ENCODE data around the gene PCDHA5. TPM values are rescaled to one million over a fixed set of nuclear protein-coding genes. Genes with fewer than 3 reads are reported as not detected.
A peak's percentile ranks its signal among the peaks of the same experiment; 100 is the strongest.

PCDHA5 gene
- total RNA-seq, 1 experiment from 2014 or later: 0.12 TPM

- CTCF ChIA-PET: interaction anchor here (0.6 to 1.7 kb wide), 21 partner anchors 21 to 390 kb away, joined by 3 to 25 read pairs (median 3); partner anchors contain the start of gene PCDHA6
- H3K27me3 Mint-ChIP-seq (ENCODE audit: insufficient read depth, unreplicated experiment): no peaks in the 10 kb centered on the region
- TF ChIP-seq CTCF (IDR thresholded peaks at IDR 0.05; ENCODE audit: unreplicated experiment): peak; percentile 47
- POLR2A ChIA-PET: interaction anchor here (1.0 to 1.5 kb wide), 2 partner anchors 57 to 172 kb away, joined by 3 to 13 read pairs; partner anchors contain the start of gene PCDHAC1
- no peaks in the 10 kb centered on the region for H3K36me3 Mint-ChIP-seq (ENCODE audit: insufficient read depth, unreplicated experiment)
- intact Hi-C loops (cut with micrococcal nuclease): loop anchor here (1.0 kb wide), 2 partner anchors 57 to 172 kb away; partner anchors contain the start of gene PCDHAC1
- peaks cover 4% of the 10 kb centered on the region for H3K4me1 Mint-ChIP-seq (ENCODE audit: insufficient read depth, unreplicated experiment)
- peak; percentile 14 for DNase-seq (ENCODE audit: unreplicated experiment)
- H3K27ac Mint-ChIP-seq (ENCODE audit: low read depth, unreplicated experiment): no peak within 1 kb of the TSS
- H3K9me3 Mint-ChIP-seq (ENCODE audit: unreplicated experiment): peaks cover 7% of the 10 kb centered on the region
- no peak within 1 kb of the TSS for H3K4me3 Mint-ChIP-seq (ENCODE audit: unreplicated experiment)
- BruUV-seq (replicated peaks): no TSS peak
Measured at GRCh38 chr5:140868721-140869554, 47.5 kb downstream of the PCDHA5 start, which contains the start of gene PCDHA11. TSS of gene PCDHA11 (plus strand) at chr5:140868957. CDS start at chr5:140869104, 147 bp downstream.

GRCh38 chr5:140869555-140869886, 48.1 kb downstream of the PCDHA5 start:
- no peak overlapping the region for H3K4me3 Mint-ChIP-seq (ENCODE audit: unreplicated experiment)
- no peak for TF ChIP-seq CTCF (IDR thresholded peaks at IDR 0.05; ENCODE audit: unreplicated experiment)
- peaks cover 2% of the 10 kb centered on the region for H3K9me3 Mint-ChIP-seq (ENCODE audit: unreplicated experiment)
- no peak for DNase-seq (ENCODE audit: unreplicated experiment)
- intact Hi-C loops (cut with micrococcal nuclease): no loop called here
- BruUV-seq (replicated peaks): no TSS peak
- peaks cover 4% of the 10 kb centered on the region for H3K4me1 Mint-ChIP-seq (ENCODE audit: insufficient read depth, unreplicated experiment)
- CTCF ChIA-PET: interaction anchor here (0.6 to 1.7 kb wide), 19 partner anchors 25 to 390 kb away, joined by 3 to 25 read pairs (median 3); partner anchors contain the start of gene PCDHA6
- H3K27me3 Mint-ChIP-seq (ENCODE audit: insufficient read depth, unreplicated experiment): no peaks in the 10 kb centered on the region
- POLR2A ChIA-PET: interaction anchor here (1.0 to 1.5 kb wide), 2 partner anchors 57 to 171 kb away, joined by 3 to 13 read pairs; partner anchors contain the start of gene PCDHAC1
- H3K27ac Mint-ChIP-seq (ENCODE audit: low read depth, unreplicated experiment): no peak overlapping the region
- no peaks in the 10 kb centered on the region for H3K36me3 Mint-ChIP-seq (ENCODE audit: insufficient read depth, unreplicated experiment)

GRCh38 chr5:140870221-140871201, 49.1 kb downstream of the PCDHA5 start:
- H3K9me3 Mint-ChIP-seq (ENCODE audit: unreplicated experiment): no peaks in the 10 kb centered on the region
- no peak overlapping the region for H3K4me3 Mint-ChIP-seq (ENCODE audit: unreplicated experiment)
- H3K27ac Mint-ChIP-seq (ENCODE audit: low read depth, unreplicated experiment): no peak overlapping the region
- ChIA-PET POLR2A (no interaction called here), CTCF (interaction anchor here (0.8 to 1.7 kb wide), 7 partner anchors 10 to 170 kb away, joined by 3 to 25 read pairs (median 4); partner anchors contain the start of genes PCDHA4 and PCDHA6)
- peaks cover 4% of the 10 kb centered on the region for H3K4me1 Mint-ChIP-seq (ENCODE audit: insufficient read depth, unreplicated experiment)
- DNase-seq (ENCODE audit: unreplicated experiment): no peak
- BruUV-seq (replicated peaks): no TSS peak
- H3K27me3 Mint-ChIP-seq (ENCODE audit: insufficient read depth, unreplicated experiment): no peaks in the 10 kb centered on the region
- peaks cover 5% of the 10 kb centered on the region for H3K36me3 Mint-ChIP-seq (ENCODE audit: insufficient read depth, unreplicated experiment)
- TF ChIP-seq CTCF (IDR thresholded peaks at IDR 0.05; ENCODE audit: unreplicated experiment): no peak
- intact Hi-C loops (cut with micrococcal nuclease): no loop called here

Other genes starting within 250 kb of the PCDHA5 start
- gene CD14, start 188.4 kb upstream of the PCDHA5 start, total RNA-seq (2022): 0.79 and 2.2 TPM in 2 replicates
- 15.7 and 17.2 TPM in 2 replicates for gene TMCO6, start 182.2 kb upstream of the PCDHA5 start, total RNA-seq (2022)
- 63.2 and 82.2 TPM in 2 replicates for gene NDUFA2, start 174.0 kb upstream of the PCDHA5 start, total RNA-seq (2022)
- gene IK, start 173.8 kb upstream of the PCDHA5 start, total RNA-seq (2022): 128 and 160 TPM in 2 replicates
- gene WDR55, start 156.7 kb upstream of the PCDHA5 start, total RNA-seq (2022): 35.0 and 36.4 TPM in 2 replicates
- gene DND1, start 148.0 kb upstream of the PCDHA5 start, total RNA-seq (2022): 4.3 and 5.1 TPM in 2 replicates
- gene HARS1, start 130.2 kb upstream of the PCDHA5 start, total RNA-seq (2022): 126 and 131 TPM in 2 replicates
- gene HARS2, start 130.2 kb upstream of the PCDHA5 start, total RNA-seq (2022): 48.5 and 54.3 TPM in 2 replicates
- gene ZMAT2, start 121.2 kb upstream of the PCDHA5 start, total RNA-seq (2022): 54.9 and 70.4 TPM in 2 replicates
- 0.07 TPM in 1 of 2 replicates, not detected in the other for gene PCDHA1, start 35.5 kb upstream of the PCDHA5 start, total RNA-seq (2022)
- gene PCDHA2, start 26.8 kb upstream of the PCDHA5 start, total RNA-seq (2022): not detected in 2 replicates
- gene PCDHA3, start 20.6 kb upstream of the PCDHA5 start, total RNA-seq (2022): not detected in 2 replicates
- gene PCDHA4, start 14.5 kb upstream of the PCDHA5 start, total RNA-seq (2022): 0.16 and 0.49 TPM in 2 replicates
- 1.0 and 1.5 TPM in 2 replicates for gene PCDHA6, start 6.3 kb downstream of the PCDHA5 start, total RNA-seq (2022)
- gene PCDHA7, start 12.7 kb downstream of the PCDHA5 start, total RNA-seq (2022): 0.40 and 0.69 TPM in 2 replicates
- 0.25 TPM in 1 of 2 replicates, not detected in the other for gene PCDHA8, start 19.6 kb downstream of the PCDHA5 start, total RNA-seq (2022)
- gene PCDHA9, start 26.8 kb downstream of the PCDHA5 start, total RNA-seq (2022): 0.25 and 0.28 TPM in 2 replicates
- gene PCDHA10, start 34.3 kb downstream of the PCDHA5 start, total RNA-seq (2022): 0.15 and 0.16 TPM in 2 replicates
- 0.27 and 0.49 TPM in 2 replicates for gene PCDHA11, start 47.3 kb downstream of the PCDHA5 start, total RNA-seq (2022)
- gene PCDHA12, start 53.7 kb downstream of the PCDHA5 start, total RNA-seq (2022): 6.1 and 9.6 TPM in 2 replicates
- 0.33 and 0.74 TPM in 2 replicates for gene PCDHA13, start 60.5 kb downstream of the PCDHA5 start, total RNA-seq (2022)
- 17.2 and 26.3 TPM in 2 replicates for gene PCDHAC1, start 104.7 kb downstream of the PCDHA5 start, total RNA-seq (2022)
- gene PCDHAC2, start 144.9 kb downstream of the PCDHA5 start, total RNA-seq (2022): 9.3 and 12.3 TPM in 2 replicates
- not detected in 2 replicates for gene PCDHB1, start 229.8 kb downstream of the PCDHA5 start, total RNA-seq (2022)

Data from MCF 10A (cell line).